ENCODE results near the gene TEX9. TPM values are rescaled to one million over a fixed set of nuclear protein-coding genes. Genes with fewer than 3 reads are reported as not detected.

Gene TEX9
- total and polyA plus RNA-seq, 2 of the 4 experiments (the other 2 are of a cell fraction): 0.63 to 1.4 TPM

DNA sequence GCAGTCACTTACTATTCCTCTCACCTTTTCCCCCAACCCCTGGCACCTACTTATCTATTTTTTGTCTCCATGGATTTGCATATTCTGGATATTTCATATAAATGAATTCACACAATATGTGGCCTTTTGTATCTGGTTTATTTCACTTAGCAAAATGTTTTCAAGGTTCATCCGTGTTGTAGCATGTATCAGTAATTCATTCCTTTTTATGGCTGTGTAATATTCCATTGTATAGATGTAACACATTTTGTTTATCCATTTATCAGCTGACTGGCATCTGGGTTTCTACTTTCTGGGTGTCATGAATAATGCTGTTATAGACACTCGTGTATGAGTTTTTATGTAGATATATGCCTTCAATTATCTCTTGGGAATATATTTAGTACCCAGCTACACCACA lies 93.9 kb downstream of the TEX9 start:
- Histone ChIP-seq H3K9me1 (ENCODE audit: insufficient read depth, low read length) (no peaks in the 10 kb centered on the region), H3K9me3 (ENCODE audit: control insufficient read depth, insufficient read depth, low read length) (no peaks in the 10 kb centered on the region), H4K8ac (ENCODE audit: low read depth in 2 of 2, low read length in 2 of 2) (no peak overlapping the region), H2BK20ac (ENCODE audit: low read depth, low read length) (no peak overlapping the region), H3K18ac (ENCODE audit: low read depth, low read length) (no peak overlapping the region), H3K4me3 (ENCODE audit: insufficient read depth, low read depth, low read length) (no peak overlapping the region), H4K91ac (ENCODE audit: insufficient read depth, low read depth, low read length) (no peak overlapping the region), H2AK5ac (ENCODE audit: low read depth, low read length) (no peak overlapping the region), H3K27ac (ENCODE audit: insufficient read depth, low read length) (no peak overlapping the region), H4K5ac (ENCODE audit: low read depth, low read length) (no peak overlapping the region), H2BK120ac (ENCODE audit: low read depth, low read length) (no peak overlapping the region), H3K4me2 (ENCODE audit: low read depth, low read length) (no peak overlapping the region), H2AFZ (replicated peaks; ENCODE audit: low read length, poor library complexity) (no peak overlapping the region), H3K4me1 (ENCODE audit: control insufficient read depth, insufficient read depth, low read length) (no peaks in the 10 kb centered on the region), H4K20me1 (ENCODE audit: insufficient read depth, low read length) (no peaks in the 10 kb centered on the region), H3K4ac (ENCODE audit: low read depth, low read length) (no peak overlapping the region), H2BK5ac (ENCODE audit: low read depth, low read length, poor library complexity, severe bottlenecking) (no peak overlapping the region), H2BK15ac (ENCODE audit: low read depth, low read length) (no peak overlapping the region), H3K27me3 (ENCODE audit: control insufficient read depth, insufficient read depth, low read length) (no peaks in the 10 kb centered on the region), H3K14ac (replicated peaks; ENCODE audit: low read depth, low read length) (no peak overlapping the region), H2AK9ac (replicated peaks; ENCODE audit: low read depth, low read length, poor library complexity) (no peak overlapping the region), H3K79me1 (ENCODE audit: low read depth in 1 of 2, low read length in 2 of 2) (no peaks in the 10 kb centered on the region), H3K36me3 (ENCODE audit: control insufficient read depth, insufficient read depth, low read length) (no peaks in the 10 kb centered on the region), H3K23ac (ENCODE audit: low read depth, low read length) (no peak overlapping the region), H3K56ac (ENCODE audit: extremely low read depth, insufficient read depth, low read length) (no peak overlapping the region), H3K9ac (ENCODE audit: low read depth, low read length) (no peak overlapping the region)
- no peak for TF ChIP-seq POLR2A (IDR thresholded peaks at IDR 0.05; ENCODE audit: low read depth, low read length)
- TF ChIP-seq BHLHE40 (IDR thresholded peaks at IDR 0.05; ENCODE audit: low read depth, low read length): no peak
- TF ChIP-seq RFX5 (IDR thresholded peaks at IDR 0.05; ENCODE audit: low read depth, low read length): no peak
- TF ChIP-seq, protein P1, sequence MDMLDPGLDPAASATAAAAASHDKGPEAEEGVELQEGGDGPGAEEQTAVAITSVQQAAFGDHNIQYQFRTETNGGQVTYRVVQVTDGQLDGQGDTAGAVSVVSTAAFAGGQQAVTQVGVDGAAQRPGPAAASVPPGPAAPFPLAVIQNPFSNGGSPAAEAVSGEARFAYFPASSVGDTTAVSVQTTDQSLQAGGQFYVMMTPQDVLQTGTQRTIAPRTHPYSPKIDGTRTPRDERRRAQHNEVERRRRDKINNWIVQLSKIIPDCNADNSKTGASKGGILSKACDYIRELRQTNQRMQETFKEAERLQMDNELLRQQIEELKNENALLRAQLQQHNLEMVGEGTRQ (IDR thresholded peaks at IDR 0.05; ENCODE audit: low read depth, low read length): no peak
- no peak for TF ChIP-seq CEBPB (IDR thresholded peaks at IDR 0.05; ENCODE audit: low read depth, low read length)
- no peak for TF ChIP-seq MXI1 (IDR thresholded peaks at IDR 0.05; ENCODE audit: borderline replicate concordance, low read depth, low read length)
- TF ChIP-seq NFE2L2 (IDR thresholded peaks at IDR 0.05; ENCODE audit: low read depth, low read length): no peak
- TF ChIP-seq FOS (IDR thresholded peaks at IDR 0.05; ENCODE audit: low read depth, low read length): no peak
- no peak for TF ChIP-seq CTCF (conservative IDR thresholded peaks at IDR 0.05; ENCODE audit: low read depth, low read length)
- TF ChIP-seq MAZ (IDR thresholded peaks at IDR 0.05; ENCODE audit: borderline replicate concordance, low read depth, low read length): no peak
- TF ChIP-seq ELK1 (IDR thresholded peaks at IDR 0.05; ENCODE audit: borderline replicate concordance, low read depth, low read length): no peak
- ChIA-PET POLR2A (ENCODE audit: unreplicated experiment) (no interaction called here), CTCF (no interaction called here)
- WGBS, 2 experiments (ENCODE audit: extremely low coverage in 2 of 2, insufficient read length in 1 of 2): no CpG with 5 or more reads among the region's 2 CpGs
- intact Hi-C loops (cut with micrococcal nuclease): no loop called here
- DNase-seq (no peak), ATAC-seq (ENCODE audit: low read depth) (no peak)
- in situ Hi-C loops (cut with MboI; ENCODE audit: low sequenced_read_pairs): no loop called here
- dilution Hi-C loops (cut with HindIII; ENCODE audit: low sequenced_read_pairs, unreplicated experiment): no loop called here
- no TSS peak for BruUV-seq (replicated peaks)
